GM19468 (cell line): ENCODE data around the gene TRAF3.

Experiments
- ATAC-seq: cut with Tn5 transposase; IDR thresholded peaks from one replicate; pipeline ENCODE4 v1.9.1; 2021; ENCODE audit warnings: mild to moderate bottlenecking, moderate library complexity, moderate number of reproducible peaks; ENCODE audit not compliant: unreplicated experiment; ENCODE audit errors: extremely low read depth

The TRAF3 gene, protein sequence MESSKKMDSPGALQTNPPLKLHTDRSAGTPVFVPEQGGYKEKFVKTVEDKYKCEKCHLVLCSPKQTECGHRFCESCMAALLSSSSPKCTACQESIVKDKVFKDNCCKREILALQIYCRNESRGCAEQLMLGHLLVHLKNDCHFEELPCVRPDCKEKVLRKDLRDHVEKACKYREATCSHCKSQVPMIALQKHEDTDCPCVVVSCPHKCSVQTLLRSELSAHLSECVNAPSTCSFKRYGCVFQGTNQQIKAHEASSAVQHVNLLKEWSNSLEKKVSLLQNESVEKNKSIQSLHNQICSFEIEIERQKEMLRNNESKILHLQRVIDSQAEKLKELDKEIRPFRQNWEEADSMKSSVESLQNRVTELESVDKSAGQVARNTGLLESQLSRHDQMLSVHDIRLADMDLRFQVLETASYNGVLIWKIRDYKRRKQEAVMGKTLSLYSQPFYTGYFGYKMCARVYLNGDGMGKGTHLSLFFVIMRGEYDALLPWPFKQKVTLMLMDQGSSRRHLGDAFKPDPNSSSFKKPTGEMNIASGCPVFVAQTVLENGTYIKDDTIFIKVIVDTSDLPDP

DNA sequence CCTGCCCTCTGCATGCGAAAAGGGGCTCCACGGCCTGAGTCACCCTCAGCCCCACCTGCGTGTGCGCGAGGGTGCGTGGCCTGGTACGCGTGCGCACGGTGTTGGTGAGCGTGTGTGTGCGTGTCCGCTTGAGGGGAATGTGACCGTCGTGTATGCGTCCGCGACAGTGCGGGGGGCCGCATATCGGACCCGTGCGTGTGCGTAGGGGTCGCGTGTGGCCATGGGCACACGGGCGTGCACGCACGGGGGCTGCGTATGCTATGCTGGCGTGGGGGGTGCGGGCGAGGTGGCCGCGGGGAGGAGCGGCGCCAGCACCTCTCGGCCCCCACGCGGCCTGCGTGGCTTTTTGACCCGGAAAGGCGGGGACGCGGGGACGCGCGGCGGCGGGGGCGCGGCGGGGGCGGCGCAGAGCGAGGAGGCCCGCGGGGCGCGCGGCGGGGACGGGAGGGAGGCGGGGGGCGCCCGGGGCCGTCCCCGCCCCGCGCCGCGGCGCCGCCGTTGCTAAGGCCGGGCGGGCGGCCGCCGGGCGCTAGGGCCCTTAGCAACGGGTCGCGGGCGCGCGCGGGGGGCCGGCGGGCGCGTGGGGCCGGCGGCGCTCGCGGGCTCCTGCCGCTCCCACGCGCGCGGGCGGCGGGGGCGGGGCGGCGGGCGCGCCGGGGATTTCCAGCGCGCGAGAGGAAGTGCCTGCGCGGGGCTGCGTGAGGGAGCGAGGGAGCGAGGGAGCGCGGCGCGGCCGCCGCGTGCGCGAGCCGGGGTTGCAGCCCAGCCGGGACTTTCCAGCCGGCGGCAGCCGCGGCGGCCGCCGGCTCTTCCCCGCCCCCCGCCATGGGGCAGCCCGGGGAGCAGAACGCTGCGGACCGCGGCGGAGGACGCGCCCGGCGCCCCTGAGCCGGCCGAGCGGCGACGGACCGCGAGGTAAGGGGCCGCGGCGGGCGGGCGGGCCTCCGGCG, at the start of gene TRAF3:
Gene TRAF3, plus strand, starts transcription at position 689 of the 950 bp plus-strand sequence. CDS start 92,753 bp downstream, outside the sequence.
- ATAC-seq: peak; percentile 57

DNA sequence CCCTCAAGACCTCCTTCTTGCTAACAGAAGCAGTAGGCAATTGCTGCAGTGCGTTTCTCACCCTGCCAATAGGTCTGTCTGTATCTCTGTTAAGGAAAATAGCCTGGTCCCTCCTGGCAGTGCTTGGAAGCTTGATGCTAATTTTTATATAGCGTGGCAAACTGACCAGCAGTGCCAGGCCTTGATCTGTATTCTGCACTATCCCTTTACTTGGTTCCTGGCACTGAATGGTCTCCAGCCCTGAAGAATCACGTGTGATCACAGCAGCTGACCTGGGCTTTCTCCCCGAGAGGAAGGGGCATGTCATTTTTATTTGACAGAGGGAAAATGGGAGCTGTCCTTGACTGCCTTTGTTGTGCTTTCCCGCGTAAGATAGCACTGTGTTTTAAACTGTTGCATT, 48.7 kb upstream of the TRAF3 start:
- no peak for ATAC-seq

DNA sequence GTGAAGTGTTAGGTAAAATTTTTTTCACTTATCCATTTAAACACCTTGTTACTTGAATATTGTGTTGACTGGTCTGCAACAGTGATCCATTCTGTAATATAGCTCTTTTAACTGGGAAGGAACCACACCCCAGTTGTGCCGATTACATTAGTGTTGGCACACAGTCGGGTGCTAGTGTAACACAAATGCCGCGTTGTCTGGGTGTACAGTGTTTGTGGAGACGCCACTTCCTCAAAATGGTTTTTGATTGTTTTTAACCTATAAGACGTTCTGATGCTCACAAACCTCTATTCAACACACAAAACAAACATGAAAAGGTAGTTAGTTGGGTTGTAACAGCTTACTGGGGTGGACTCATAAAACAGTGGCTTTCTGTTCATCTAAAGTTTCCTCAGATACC, 48.0 kb upstream of the TRAF3 start:
- ATAC-seq: no peak

DNA sequence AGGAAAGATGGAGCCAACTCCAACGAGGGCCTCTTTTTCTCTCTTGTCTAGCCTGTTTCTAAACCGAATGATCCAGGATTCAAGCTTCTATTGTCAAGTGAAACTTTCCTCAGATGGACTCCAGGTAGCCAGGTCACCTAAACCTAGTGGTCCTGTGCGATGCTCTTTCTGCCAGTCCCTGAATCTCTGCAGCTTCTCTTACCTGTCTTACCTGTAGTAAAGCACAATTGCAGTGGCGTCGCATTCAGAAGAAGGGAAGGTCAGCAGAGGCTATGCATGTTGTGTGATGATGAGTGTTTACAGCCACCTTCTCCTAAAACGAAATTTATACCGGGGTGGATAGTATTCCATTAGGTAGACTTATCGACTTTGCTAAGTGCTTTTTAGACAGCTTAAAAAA, 47.4 kb upstream of the TRAF3 start:
- ATAC-seq: no peak

DNA sequence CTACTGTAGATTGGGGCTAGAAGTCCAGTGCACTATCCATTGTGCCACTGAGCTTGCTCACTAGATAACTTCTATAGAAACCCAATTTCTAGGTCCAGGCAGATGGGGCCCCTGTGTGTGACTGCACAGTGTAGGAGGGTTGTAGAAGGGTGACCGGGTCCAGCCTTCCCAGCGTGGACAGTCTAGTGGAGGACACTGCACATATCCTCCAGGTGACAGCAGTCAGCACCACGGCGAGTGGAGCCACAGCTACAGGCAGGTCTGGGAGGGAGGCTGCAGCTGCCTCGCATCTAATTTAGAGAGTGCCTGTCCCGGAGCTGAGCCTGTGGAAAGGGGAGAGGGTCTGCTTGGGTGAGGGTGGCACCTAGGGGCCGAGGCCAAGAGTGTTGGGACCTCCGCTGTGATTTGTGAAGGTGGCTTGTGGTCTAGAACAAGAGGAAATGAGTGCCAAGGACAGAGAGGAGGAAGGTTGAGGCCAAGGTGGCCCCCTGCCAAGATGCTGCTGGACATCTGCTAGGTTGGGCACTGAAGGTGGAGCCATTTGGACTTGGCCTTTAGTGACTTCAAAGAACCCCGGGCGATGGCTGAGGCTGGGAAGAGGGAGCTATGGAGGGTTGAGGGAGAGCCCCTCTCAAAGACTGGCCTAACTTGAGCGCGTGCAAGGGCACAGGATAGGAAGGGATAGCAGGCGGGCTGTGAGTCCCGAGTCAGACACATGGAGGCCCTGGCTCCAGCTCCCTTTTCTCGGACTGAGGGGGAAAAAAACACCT, 46.0 kb upstream of the TRAF3 start:
- no peak for ATAC-seq

DNA sequence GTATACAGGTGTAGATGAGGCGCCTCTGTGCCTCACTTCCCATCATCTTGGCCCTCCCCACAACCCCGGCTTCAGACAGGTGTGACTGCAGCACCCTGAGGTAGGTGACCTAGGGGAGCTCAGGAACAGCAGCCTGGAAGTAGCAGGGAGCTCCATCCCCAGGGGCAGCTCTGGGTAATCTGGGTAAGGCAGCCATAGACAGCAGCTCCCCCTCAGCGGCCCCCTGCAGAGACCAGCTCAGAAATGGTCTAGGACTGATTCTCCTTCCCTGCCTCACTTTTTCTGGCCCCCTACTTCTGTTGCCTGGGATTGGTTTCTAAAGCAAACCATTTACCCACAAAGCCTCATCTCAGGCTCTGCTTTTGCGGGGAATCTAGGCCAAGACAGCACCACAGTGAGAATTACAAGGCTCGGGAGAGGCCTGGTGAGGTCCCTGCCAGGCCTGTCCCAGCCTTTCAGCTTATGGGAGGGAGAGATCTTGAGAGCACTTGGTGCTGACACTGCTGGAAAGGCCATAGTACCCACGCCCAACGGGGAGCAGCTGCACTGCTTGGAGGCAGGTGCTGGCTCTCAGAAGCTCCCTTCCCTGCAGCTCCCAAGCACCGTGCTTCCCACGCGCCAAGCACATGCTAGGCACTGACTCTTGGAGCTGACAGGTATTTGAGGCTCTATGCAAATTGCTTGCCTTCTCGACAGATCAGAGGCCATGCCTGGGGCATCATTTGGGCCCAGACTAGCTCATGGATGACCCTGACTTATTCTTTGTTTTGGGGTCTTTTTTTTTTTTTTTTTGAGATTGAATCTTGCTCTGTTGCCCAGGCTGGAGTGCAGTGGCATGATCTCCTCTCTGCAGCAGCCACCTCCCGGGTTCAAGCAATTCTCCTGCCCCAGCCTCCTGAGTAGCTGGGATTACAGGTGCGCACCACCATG, 45.1 kb upstream of the TRAF3 start:
- ATAC-seq: no peak

DNA sequence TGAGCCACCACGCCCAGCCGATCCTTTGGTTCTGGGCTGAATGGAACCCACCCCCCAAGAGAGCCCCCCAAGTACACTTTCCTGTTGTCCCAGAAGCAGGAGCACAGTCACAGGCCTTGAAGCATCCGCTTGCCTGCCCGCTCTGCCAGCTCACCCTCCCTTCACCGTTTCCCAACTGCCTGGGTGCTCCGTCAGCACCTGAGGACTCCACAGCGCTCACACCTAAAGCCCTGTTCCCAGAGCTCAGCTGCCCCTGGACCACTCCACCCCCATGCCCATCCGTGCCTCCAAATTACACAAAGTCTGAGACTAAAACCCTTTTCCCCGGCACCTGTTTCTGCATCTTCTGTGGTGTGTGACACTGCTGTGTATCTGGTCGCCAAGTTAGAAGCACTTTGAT, 44.3 kb upstream of the TRAF3 start:
- no peak for ATAC-seq

DNA sequence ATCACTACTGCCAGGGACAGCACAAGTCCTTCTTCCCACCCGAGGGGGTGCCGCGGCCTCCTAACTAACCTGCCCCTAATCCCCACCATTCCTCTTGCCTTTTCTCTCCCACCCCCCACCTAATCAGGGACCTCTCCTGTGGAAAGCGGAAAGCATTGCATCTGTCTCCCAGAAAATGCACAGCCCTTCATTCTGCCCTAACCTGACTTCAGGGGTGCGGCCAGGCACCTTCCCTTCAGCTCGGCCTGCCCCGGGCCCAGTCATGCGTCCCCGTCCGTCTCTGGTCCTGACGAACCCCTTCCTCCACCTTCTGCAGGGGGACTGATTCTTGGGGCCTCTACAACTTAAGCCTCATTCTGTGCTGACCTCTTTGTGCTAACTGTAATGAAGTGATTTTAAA, 43.9 kb upstream of the TRAF3 start:
- ATAC-seq: no peak

DNA sequence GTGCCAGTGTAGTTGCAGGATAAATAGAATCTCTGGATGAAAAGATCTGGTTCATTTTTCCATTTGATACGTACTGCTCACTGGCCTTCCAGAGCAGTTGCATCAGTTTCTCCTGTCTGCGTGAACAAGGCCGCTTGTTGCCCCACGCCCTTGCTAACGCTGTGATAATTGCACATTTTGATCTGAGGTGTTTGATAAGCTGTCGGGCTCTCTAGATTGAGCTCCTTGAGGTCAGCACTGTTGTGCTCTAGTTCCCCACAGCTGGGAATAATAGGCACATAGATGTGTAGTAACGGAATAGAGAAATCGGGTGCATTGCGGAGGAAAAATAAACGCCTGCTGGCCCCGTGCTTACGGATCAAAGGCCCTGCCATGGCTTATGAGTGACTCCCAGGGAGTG, 42.8 kb upstream of the TRAF3 start:
- no peak for ATAC-seq

DNA sequence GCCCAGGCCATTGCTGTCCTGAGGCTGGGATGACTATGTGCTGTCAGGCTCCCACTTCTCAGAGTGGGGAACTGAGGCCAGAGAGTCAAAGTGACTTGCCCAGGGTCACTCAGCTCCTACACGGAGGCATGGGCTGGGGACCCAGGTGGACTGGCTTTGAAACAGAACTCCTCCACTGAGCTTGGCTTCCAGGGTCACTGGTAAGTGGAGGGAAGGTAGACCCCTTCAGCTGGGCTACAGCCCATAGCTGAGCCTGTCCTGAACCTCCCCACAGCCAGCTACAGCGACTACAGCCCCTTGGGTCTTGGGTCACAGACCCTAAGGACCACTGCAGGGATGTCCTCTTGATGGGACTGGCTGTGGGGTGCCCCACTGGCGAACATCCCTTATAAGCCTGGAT, 40.3 kb upstream of the TRAF3 start:
- no peak for ATAC-seq

DNA sequence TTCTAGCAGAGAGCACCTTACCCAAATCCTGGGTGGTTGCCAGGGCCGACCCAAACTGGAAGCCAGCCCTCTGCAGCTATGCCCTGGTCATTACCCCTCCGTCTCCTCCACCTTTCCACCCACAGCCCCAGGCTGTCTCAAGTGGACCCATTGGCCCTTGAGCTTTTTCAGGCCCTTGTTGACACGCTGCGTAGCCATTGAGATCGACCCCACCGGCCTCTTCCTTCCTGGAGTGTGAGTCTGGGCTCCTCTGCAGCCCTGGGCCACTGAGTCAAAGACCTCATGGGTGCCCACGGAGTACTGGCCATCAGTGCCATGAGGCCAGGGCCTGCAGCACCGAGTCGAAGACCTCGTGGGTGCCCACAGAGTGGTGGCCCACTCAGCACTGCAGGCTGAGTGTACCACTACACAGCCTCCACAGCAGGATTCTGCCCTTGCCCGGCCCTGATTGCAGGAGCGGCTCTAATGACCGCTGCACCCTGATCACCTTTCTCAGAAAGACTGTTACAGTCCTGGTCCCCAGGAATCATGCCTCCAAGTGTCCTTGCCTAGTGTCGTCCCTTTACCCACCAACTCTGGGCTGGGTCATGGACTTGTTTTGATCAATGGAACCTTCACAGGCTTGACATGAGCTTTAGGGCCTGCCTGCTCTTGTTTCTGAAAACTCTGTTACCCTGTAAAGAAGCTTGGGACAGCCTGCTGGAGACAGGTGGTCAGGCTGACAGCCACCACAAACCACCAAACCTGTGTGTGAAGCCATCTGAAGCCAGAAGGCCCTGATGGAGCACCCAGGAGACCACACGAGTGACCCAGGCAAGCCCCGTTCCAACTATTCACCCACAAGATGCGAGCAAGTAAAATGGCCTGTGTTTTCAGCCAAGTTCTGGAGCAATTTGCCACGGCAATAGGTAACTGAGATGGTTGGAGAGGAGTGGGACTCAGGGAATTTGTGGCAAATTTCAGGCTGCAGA, 39.6 kb upstream of the TRAF3 start:
- no peak for ATAC-seq

DNA sequence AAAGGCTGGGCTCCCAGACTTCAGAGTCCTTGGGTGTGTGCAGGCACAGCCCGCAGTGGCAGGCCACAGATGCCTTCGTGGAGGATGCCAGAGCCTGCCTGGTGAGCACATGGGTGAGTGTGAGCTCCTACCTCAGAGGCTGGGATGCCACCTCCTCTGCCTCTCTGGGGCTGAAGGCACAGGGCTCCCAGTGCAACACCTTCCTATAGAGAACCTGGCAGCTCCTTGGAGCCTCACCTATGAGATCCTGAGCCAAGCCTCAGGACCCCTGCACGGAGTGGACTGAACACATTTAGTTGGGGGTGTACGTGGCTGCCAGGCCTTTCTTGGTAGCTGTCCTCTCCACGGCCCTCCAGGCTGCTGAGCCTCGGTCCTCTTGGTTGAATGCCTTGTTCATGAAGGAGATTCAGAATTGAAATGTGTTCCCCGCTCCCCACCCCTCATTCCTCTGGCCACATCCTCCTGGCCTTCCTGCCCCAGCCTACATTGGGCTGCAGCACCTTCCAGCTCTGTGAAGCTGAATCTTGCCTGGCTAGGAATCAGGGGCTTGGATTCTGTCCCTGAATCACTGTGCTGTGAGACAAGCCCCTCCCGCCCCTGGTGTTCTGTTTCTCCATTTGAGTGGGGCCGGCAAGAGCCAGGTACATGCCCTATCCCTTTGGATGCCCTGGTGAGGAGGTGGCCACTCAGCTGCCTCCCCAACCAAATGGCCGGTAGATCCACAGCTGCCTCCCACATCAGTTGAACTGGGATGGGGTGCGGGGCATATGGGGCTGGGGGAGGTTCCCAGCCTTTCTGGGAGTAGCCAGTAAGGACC, 38.7 kb upstream of the TRAF3 start:
- no peak for ATAC-seq

DNA sequence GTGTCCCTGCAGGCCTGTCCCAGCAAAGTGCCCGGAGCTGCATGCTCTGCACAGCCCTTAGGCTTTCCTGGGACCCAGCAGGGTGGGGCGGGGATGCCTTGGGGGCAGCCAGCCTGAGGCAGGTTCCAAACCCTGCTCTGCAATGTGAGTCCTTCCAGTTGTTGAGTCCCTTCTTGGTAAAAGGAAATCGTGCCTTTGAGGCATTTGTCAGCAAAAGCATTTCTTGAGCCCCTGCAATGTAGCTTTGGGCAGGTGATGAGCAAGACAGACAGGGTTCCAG, 38.1 kb upstream of the TRAF3 start:
- no peak for ATAC-seq

DNA sequence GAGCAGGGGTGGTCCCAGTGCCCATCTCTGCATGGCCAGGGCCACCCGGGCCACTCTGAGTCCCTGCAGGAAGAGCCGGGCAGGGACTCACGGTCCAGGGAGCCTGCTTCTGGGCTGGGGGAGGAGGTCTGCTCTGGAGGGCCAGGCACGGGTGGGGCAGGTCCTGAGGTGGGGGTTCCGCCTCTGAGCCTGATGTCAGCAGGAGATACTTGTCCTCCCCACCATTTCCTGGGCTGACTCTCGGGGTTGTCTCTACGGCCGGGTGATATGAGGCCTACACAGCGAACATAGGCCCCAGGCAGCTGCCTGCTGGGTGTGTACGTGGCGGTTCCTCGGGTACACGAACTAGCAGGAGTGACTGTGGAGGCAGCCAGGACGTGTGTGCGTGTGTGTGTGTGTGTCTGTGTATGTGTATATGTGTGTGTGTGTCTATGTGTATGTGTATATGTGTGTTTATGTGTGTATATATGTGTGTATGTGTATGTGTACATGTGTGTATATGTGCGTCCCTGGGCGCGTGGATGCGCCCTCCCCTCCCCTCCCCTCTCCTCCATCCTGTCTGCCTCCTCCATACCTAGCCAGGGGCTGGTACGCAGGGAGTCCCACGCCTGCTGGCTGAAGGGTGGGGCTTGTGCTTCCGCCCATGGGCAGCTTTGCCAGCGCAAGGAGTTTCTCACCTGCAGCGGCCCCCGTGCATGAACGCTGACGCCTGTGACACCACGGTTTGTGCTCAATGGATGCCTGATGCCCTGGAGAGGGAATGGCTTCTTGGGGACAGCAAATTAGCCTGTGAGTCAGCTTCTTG, 30.4 kb upstream of the TRAF3 start:
- ATAC-seq: no peak

DNA sequence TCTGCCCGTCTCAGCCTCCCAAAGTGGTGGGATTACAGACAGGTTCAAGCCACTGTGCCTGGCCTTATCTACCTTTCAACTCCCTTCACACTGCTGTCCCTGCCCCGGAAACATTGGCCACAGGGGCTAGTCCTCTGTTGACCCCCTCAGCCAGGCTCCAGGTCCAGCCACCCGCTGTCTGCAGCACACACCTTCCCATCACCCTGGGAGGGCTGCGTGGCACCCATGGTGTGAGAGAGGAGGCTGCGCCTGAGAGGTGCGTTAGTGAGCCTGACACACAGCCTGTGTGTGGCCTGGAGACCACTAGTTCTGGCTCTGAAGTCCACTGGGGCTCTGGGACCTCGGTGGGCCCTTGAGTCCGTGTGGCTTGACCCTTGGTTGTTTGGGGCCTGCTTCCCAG, 28.4 kb upstream of the TRAF3 start:
- no peak for ATAC-seq

DNA sequence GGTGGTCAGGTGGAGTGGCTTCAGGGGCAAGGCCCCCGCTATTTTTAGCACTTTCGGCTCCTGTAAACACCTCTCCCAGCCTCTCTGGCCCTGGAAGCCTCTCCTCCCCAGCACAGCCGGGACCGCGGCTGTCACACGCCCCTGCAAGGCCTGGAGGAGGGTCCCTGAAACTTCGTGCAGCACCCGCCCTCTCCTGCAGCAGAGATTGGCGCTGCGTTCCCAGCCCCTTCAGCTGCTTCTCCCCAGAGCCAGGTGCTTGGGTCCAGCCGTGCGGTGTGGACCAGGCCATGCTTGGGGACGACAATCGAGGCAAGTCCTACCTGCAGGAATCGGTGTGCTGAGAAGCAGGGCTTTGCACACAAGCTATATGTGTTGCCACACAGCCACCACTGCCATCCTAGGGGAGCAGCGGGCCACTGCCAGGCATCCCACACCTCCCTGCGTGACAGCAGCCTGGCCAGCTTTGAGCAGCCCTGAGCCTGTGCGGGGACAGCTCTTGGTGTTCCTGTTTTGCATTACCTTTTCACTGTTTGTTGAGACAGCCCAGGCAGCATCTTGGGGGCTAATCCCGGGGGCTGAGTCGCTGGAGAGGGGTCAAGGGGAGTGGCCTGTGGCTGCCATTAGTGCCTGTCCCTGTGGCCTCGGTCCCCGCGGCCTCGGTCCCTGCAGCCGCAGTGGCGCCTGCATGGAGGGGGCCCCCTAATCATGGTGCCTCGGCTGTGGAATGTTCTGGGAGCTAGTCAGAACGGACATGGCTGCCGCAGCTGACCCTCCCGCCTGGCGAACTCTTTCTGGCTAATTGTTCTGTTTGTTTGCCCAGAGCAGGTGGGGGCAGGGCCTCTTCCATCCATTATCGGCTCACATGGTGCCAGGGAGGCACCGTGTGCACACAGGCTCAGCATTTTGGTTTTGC, 27.6 kb upstream of the TRAF3 start:
- ATAC-seq: no peak
